ENCODE results near the gene MRPL41.
"Not testable (repeated sequence)": the region's sequence is repeated elsewhere in the genome, so short reads cannot be mapped to it uniquely, and the experiment has no call there.

Gene MRPL41

GRCh38 chr9:137592767-137593166 lies 41.1 kb downstream of the MRPL41 start:
- Histone ChIP-seq H3K4me1 (ENCODE audit: control insufficient read depth in 1 of 2, insufficient read depth in 2 of 2, low read length in 2 of 2) (peaks cover 12 to 19% of the 10 kb centered on the region in 2 donors), H3K36me3 (ENCODE audit: control insufficient read depth in 1 of 2, insufficient read depth in 2 of 2, low read length in 2 of 2) (peaks cover 7 to 8% of the 10 kb centered on the region in 2 donors), H3K27ac (ENCODE audit: low read depth, low read length) (no peak overlapping the region), H3K4me3 (ENCODE audit: low read depth in 1 of 2, low read length in 2 of 2) (no peak overlapping the region), H3K9ac (ENCODE audit: low read depth in 1 of 2, low read length in 2 of 2) (no peak overlapping the region), H3K27me3 (ENCODE audit: control insufficient read depth in 1 of 2, insufficient read depth in 2 of 2, low read length in 2 of 2) (no peaks in the 10 kb centered on the region), H3K9me3 (ENCODE audit: control insufficient read depth in 1 of 2, low read length in 2 of 2) (no peaks in the 10 kb centered on the region)

GRCh38 chr9:137593176-137593575 lies 41.5 kb downstream of the MRPL41 start:
- Histone ChIP-seq H3K9me3 (ENCODE audit: control insufficient read depth in 1 of 2, low read length in 2 of 2) (no peaks in the 10 kb centered on the region), H3K4me1 (ENCODE audit: control insufficient read depth in 1 of 2, insufficient read depth in 2 of 2, low read length in 2 of 2) (peaks cover 12 to 19% of the 10 kb centered on the region in 2 donors), H3K27ac (ENCODE audit: low read depth, low read length) (no peak overlapping the region)

GRCh38 chr9:137596577-137596976 lies 44.9 kb downstream of the MRPL41 start:
- not testable (repeated sequence) for H3K27me3 ChIP-seq (ENCODE audit: control insufficient read depth in 1 of 2, insufficient read depth in 2 of 2, low read length in 2 of 2); H3K36me3 ChIP-seq (ENCODE audit: control insufficient read depth in 1 of 2, insufficient read depth in 2 of 2, low read length in 2 of 2); H3K9me3 ChIP-seq (ENCODE audit: control insufficient read depth in 1 of 2, low read length in 2 of 2); H3K27ac ChIP-seq (ENCODE audit: low read depth, low read length); H3K4me1 ChIP-seq (ENCODE audit: control insufficient read depth in 1 of 2, insufficient read depth in 2 of 2, low read length in 2 of 2); H3K9ac ChIP-seq (ENCODE audit: low read depth in 1 of 2, low read length in 2 of 2); H3K4me3 ChIP-seq (ENCODE audit: low read depth in 1 of 2, low read length in 2 of 2)

More at GRCh38 chr9:137593176-137593575, 41.5 kb downstream of the MRPL41 start:
- Histone ChIP-seq H3K9ac (ENCODE audit: low read depth in 1 of 2, low read length in 2 of 2) (no peak overlapping the region), H3K27me3 (ENCODE audit: control insufficient read depth in 1 of 2, insufficient read depth in 2 of 2, low read length in 2 of 2) (no peaks in the 10 kb centered on the region), H3K4me3 (ENCODE audit: low read depth in 1 of 2, low read length in 2 of 2) (no peak overlapping the region), H3K36me3 (ENCODE audit: control insufficient read depth in 1 of 2, insufficient read depth in 2 of 2, low read length in 2 of 2) (peaks cover 3 to 4% of the 10 kb centered on the region in 2 donors)

GRCh38 chr9:137598943-137599342 lies 47.3 kb downstream of the MRPL41 start:
- Histone ChIP-seq H3K27ac (ENCODE audit: low read depth, low read length) (no peak overlapping the region), H3K9me3 (ENCODE audit: control insufficient read depth in 1 of 2, low read length in 2 of 2) (no peaks in the 10 kb centered on the region), H3K4me1 (ENCODE audit: control insufficient read depth in 1 of 2, insufficient read depth in 2 of 2, low read length in 2 of 2) (no peaks in the 10 kb centered on the region), H3K36me3 (ENCODE audit: control insufficient read depth in 1 of 2, insufficient read depth in 2 of 2, low read length in 2 of 2) (no peaks in the 10 kb centered on the region), H3K9ac (ENCODE audit: low read depth in 1 of 2, low read length in 2 of 2) (no peak overlapping the region), H3K4me3 (ENCODE audit: low read depth in 1 of 2, low read length in 2 of 2) (no peak overlapping the region), H3K27me3 (ENCODE audit: control insufficient read depth in 1 of 2, insufficient read depth in 2 of 2, low read length in 2 of 2) (peaks cover 0 to 2% of the 10 kb centered on the region in 2 donors)

Data from duodenal mucosa (tissue), 2 donors.